Measurements from ENCODE around the gene HSD17B11. TPM values are rescaled to one million over a fixed set of nuclear protein-coding genes. Genes with fewer than 3 reads are reported as not detected.

Gene HSD17B11
- total and polyA plus RNA-seq, 12 donors: 34.1 to 202 (median 96.1) TPM

DNA sequence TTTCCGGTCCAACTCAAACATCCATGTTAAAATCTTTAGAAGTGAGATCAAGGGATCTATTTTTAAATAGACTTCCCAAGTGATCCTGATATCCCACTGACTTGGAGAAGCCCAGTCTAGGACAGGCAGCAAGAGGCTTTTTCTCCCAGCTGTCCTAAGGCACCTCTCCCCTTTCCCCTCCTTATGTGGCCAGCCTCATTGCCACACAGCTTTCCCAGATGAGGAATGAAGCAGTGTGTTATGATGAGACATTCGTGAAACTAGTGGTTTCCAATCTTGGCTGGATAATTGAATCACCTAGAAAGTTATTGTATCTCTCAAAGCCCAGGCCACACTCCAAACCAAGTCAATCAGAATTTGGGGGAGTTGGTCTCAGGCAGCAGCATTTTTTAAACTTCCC lies 51.5 kb downstream of the HSD17B11 start:
- Histone ChIP-seq H3K27ac (no peak overlapping the region), H3K4me1 (replicated peaks in 1 of 2) (peaks cover 0 to 7% of the 10 kb centered on the region in 2 donors), H3K4me3 (no peak overlapping the region), H3K9me3 (replicated peaks in 1 of 3) (no peaks in the 10 kb centered on the region), H3K36me3 (replicated peaks in 1 of 2) (peaks cover 0 to 24% of the 10 kb centered on the region in 2 donors), H3K27me3 (no peaks in the 10 kb centered on the region)
- TF ChIP-seq POLR2A (IDR thresholded peaks at IDR 0.05): no peak
- no peak for TF ChIP-seq CTCF (IDR thresholded peaks at IDR 0.05)
- intact Hi-C loops (cut with DNase I): no loop called here
- WGBS, 4 donors: 84 to 90% (median 88%) methylated on average over 2 of the region's 2 CpGs
- no peak for DNase-seq

DNA sequence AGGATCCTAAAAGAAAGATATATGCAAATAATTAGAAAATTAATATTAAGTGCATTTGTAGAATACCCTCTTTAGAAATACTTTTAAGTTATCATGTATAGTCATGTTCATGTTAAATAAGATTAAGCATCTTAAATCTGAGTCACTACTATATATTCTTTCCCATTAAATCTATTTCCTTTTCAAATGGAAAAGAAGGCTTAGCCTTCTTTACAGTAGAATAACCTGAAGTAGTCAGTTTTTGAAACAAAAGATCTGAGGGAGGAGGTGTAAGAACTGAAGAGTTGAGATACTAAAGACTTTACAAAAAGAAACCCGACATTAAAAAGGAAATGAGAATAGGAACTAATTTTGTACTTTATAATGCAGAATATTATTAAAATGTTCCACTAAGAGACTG lies 53.6 kb downstream of the HSD17B11 start:
- DNase-seq: no peak
- no peak for TF ChIP-seq CTCF (IDR thresholded peaks at IDR 0.05)
- no peak for TF ChIP-seq POLR2A (IDR thresholded peaks at IDR 0.05)
- 76 to 93% (median 85%) methylated on average over 1 of the region's 1 CpG for WGBS, 4 donors
- Histone ChIP-seq H3K36me3 (replicated peaks in 1 of 2) (peaks cover 0 to 24% of the 10 kb centered on the region in 2 donors), H3K9me3 (replicated peaks in 1 of 3) (no peaks in the 10 kb centered on the region), H3K4me3 (no peak overlapping the region), H3K27me3 (no peaks in the 10 kb centered on the region), H3K27ac (no peak overlapping the region), H3K4me1 (replicated peaks in 1 of 2) (no peaks in the 10 kb centered on the region)
- intact Hi-C loops (cut with DNase I): no loop called here

GRCh38 chr4:87333267-87333666 lies 57.7 kb downstream of the HSD17B11 start:
- 98 to 100% (median 99%) methylated on average over 1 of the region's 1 CpG for WGBS, 4 donors

DNA sequence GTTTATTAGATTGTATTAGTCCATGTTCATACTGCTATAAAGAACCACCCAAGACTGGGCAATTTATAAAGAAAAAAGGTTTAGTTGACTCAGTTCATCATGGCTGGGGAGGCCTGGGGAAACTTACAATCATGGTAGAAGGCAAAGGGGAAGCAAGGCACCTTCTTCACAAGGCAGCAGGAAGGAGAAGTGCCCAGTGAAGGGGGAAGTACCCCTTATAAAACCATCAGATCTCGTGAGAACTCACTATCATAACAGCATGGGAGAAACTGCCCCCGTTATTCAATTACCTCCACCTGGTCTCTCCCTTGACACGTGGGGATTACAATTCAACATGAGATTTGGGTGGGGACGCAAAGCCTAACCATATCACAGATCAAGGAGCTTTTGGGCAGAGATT lies 60.2 kb downstream of the HSD17B11 start:
- Histone ChIP-seq H3K4me3 (no peak overlapping the region), H3K27ac (no peak overlapping the region), H3K4me1 (replicated peaks in 1 of 2) (no peaks in the 10 kb centered on the region), H3K9me3 (replicated peaks in 1 of 3) (peaks cover 0 to 6% (median 0%) of the 10 kb centered on the region in 3 donors), H3K36me3 (replicated peaks in 1 of 2) (no peaks in the 10 kb centered on the region), H3K27me3 (no peaks in the 10 kb centered on the region)
- intact Hi-C loops (cut with DNase I): no loop called here
- TF ChIP-seq POLR2A (IDR thresholded peaks at IDR 0.05) (no peak), CTCF (IDR thresholded peaks at IDR 0.05) (no peak)
- no peak for DNase-seq
- WGBS, 4 donors: 87 to 91% (median 89%) methylated on average over 4 of the region's 4 CpGs

More at GRCh38 chr4:87333267-87333666, 57.7 kb downstream of the HSD17B11 start:
- no peak overlapping the region for H3K27ac ChIP-seq
- intact Hi-C loops (cut with DNase I): no loop called here
- H3K4me1 ChIP-seq (replicated peaks in 1 of 2): no peaks in the 10 kb centered on the region
- TF ChIP-seq CTCF (IDR thresholded peaks at IDR 0.05): no peak
- TF ChIP-seq POLR2A (IDR thresholded peaks at IDR 0.05): no peak
- H3K4me3 ChIP-seq: no peak overlapping the region
- peaks cover 0 to 6% (median 0%) of the 10 kb centered on the region in 3 donors for H3K9me3 ChIP-seq (replicated peaks in 1 of 3)
- peaks cover 0 to 11% of the 10 kb centered on the region in 2 donors for H3K36me3 ChIP-seq (replicated peaks in 1 of 2)
- DNase-seq: no peak
- H3K27me3 ChIP-seq: no peaks in the 10 kb centered on the region
